ENCODE data around the gene CX3CL1.

CX3CL1 gene

DNA sequence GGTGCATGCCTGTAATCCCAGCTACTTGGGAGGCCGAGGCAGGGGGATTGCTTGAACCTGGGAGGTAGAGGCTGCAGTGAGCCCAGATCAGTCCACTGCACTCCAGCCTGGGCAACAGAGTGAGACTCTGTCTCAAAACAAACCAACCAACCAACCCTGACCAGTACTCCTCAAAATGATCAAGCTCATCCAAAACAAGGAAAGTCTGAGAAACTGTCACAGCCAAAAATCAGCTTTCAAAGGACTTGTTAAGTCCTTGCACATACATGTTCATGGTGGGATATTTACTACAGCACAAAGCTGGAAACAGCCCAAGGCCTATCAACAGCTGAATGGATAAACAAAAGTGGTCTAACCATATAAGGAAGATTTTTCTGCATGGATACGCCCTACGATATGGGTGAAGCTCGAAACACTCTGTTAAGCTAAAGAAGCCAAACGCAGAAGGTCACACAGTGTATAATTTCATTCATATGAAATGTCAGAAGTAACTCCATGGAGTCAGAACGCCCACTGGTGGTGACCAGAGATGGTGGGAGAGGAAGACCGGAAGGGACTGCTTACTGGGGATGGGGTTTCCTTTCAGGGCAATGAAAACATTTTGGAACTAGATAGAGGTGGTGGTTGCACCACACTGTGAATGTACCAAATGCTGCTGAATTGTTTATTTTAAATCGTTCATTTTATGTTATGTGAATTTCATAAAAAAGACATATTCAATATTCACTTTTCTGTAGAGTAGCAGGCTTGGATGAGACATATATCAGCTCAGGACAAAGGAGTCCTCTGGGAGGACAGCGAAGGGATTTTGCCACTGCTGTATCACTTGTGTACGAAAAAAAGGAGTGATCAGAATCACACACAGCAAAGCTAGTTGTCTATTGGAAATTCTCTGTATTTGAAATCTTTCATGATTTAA is 50.0 kb downstream of the CX3CL1 start:
- Histone ChIP-seq H3K36me3 (ENCODE audit: insufficient read depth, low read length) (no peaks in the 10 kb centered on the region; the same call in 1 of the 2 replicates), H3K9me3 (ENCODE audit: insufficient read depth, low read depth, low read length) (no peaks in the 10 kb centered on the region), H3F3A (ENCODE audit: low read depth) (no peaks in the 10 kb centered on the region), H2AFZ (ENCODE audit: low read length) (no peak overlapping the region), H3K9ac (ENCODE audit: low read depth, low read length, poor library complexity, severe bottlenecking) (no peak overlapping the region), H3K4me3 (ENCODE audit: low read length, poor library complexity, severe bottlenecking) (no peak overlapping the region), H3K4me1 (ENCODE audit: insufficient read depth, low read length, poor library complexity, severe bottlenecking) (peaks cover 9% of the 10 kb centered on the region), H3K27me3 (ENCODE audit: insufficient read depth, low read length, poor library complexity, severe bottlenecking) (no peaks in the 10 kb centered on the region), H3K79me2 (ENCODE audit: insufficient read depth, low read length) (no peaks in the 10 kb centered on the region), H4K20me1 (ENCODE audit: insufficient read depth, low read length, poor library complexity, severe bottlenecking) (no peaks in the 10 kb centered on the region), H3K4me2 (ENCODE audit: low read depth, low read length, poor library complexity, severe bottlenecking) (no peak overlapping the region), H3K9me2 (replicated peaks; ENCODE audit: low read depth, low read length) (no peaks in the 10 kb centered on the region)
- no peak for TF ChIP-seq EZH2phosphoT487 (IDR thresholded peaks at IDR 0.05; ENCODE audit: borderline replicate concordance)
- TF ChIP-seq, protein P1, sequence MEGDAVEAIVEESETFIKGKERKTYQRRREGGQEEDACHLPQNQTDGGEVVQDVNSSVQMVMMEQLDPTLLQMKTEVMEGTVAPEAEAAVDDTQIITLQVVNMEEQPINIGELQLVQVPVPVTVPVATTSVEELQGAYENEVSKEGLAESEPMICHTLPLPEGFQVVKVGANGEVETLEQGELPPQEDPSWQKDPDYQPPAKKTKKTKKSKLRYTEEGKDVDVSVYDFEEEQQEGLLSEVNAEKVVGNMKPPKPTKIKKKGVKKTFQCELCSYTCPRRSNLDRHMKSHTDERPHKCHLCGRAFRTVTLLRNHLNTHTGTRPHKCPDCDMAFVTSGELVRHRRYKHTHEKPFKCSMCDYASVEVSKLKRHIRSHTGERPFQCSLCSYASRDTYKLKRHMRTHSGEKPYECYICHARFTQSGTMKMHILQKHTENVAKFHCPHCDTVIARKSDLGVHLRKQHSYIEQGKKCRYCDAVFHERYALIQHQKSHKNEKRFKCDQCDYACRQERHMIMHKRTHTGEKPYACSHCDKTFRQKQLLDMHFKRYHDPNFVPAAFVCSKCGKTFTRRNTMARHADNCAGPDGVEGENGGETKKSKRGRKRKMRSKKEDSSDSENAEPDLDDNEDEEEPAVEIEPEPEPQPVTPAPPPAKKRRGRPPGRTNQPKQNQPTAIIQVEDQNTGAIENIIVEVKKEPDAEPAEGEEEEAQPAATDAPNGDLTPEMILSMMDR (conservative IDR thresholded peaks at IDR 0.05; ENCODE audit: low read length): peak; percentile 68

GRCh38 chr16:57423152-57423551 is 50.9 kb downstream of the CX3CL1 start:
- H4K20me1 ChIP-seq (ENCODE audit: insufficient read depth, low read length, poor library complexity, severe bottlenecking): no peaks in the 10 kb centered on the region
- H3F3A ChIP-seq (ENCODE audit: low read depth): no peaks in the 10 kb centered on the region
- no peaks in the 10 kb centered on the region for H3K9me2 ChIP-seq (replicated peaks; ENCODE audit: low read depth, low read length)
- no peaks in the 10 kb centered on the region for H3K79me2 ChIP-seq (ENCODE audit: insufficient read depth, low read length)
- no peak overlapping the region for H3K4me3 ChIP-seq (ENCODE audit: low read length, poor library complexity, severe bottlenecking)
- H2AFZ ChIP-seq (ENCODE audit: low read length): no peak overlapping the region
- TF ChIP-seq, protein P1 (conservative IDR thresholded peaks at IDR 0.05; ENCODE audit: low read length): no peak
- no peak for TF ChIP-seq EZH2phosphoT487 (IDR thresholded peaks at IDR 0.05; ENCODE audit: borderline replicate concordance)
- H3K36me3 ChIP-seq (ENCODE audit: insufficient read depth, low read length): peaks cover 7% of the 10 kb centered on the region; the same call in 1 of the 2 replicates
- no peaks in the 10 kb centered on the region for H3K27me3 ChIP-seq (ENCODE audit: insufficient read depth, low read length, poor library complexity, severe bottlenecking)
- peaks cover 8% of the 10 kb centered on the region for H3K4me1 ChIP-seq (ENCODE audit: insufficient read depth, low read length, poor library complexity, severe bottlenecking)
- H3K9me3 ChIP-seq (ENCODE audit: insufficient read depth, low read depth, low read length): no peaks in the 10 kb centered on the region
- no peak overlapping the region for H3K9ac ChIP-seq (ENCODE audit: low read depth, low read length, poor library complexity, severe bottlenecking)
- H3K4me2 ChIP-seq (ENCODE audit: low read depth, low read length, poor library complexity, severe bottlenecking): no peak overlapping the region

GRCh38 chr16:57424583-57424982 is 52.3 kb downstream of the CX3CL1 start:
- no peak overlapping the region for H3K4me2 ChIP-seq (ENCODE audit: low read depth, low read length, poor library complexity, severe bottlenecking)
- H3F3A ChIP-seq (ENCODE audit: low read depth): no peaks in the 10 kb centered on the region
- H2AFZ ChIP-seq (ENCODE audit: low read length): no peak overlapping the region
- H3K9me3 ChIP-seq (ENCODE audit: insufficient read depth, low read depth, low read length): no peaks in the 10 kb centered on the region
- H3K4me1 ChIP-seq (ENCODE audit: insufficient read depth, low read length, poor library complexity, severe bottlenecking): no peaks in the 10 kb centered on the region
- no peak overlapping the region for H3K4me3 ChIP-seq (ENCODE audit: low read length, poor library complexity, severe bottlenecking)
- H3K9me2 ChIP-seq (replicated peaks; ENCODE audit: low read depth, low read length): no peaks in the 10 kb centered on the region
- H3K9ac ChIP-seq (ENCODE audit: low read depth, low read length, poor library complexity, severe bottlenecking): no peak overlapping the region
- H3K79me2 ChIP-seq (ENCODE audit: insufficient read depth, low read length): no peaks in the 10 kb centered on the region
- no peaks in the 10 kb centered on the region for H3K27me3 ChIP-seq (ENCODE audit: insufficient read depth, low read length, poor library complexity, severe bottlenecking)
- TF ChIP-seq, protein P1 (conservative IDR thresholded peaks at IDR 0.05; ENCODE audit: low read length): no peak
- no peak for TF ChIP-seq EZH2phosphoT487 (IDR thresholded peaks at IDR 0.05; ENCODE audit: borderline replicate concordance)
- H3K36me3 ChIP-seq (ENCODE audit: insufficient read depth, low read length): peaks cover 19% of the 10 kb centered on the region; the same call in 1 of the 2 replicates
- H4K20me1 ChIP-seq (ENCODE audit: insufficient read depth, low read length, poor library complexity, severe bottlenecking): no peaks in the 10 kb centered on the region

Data from Loucy (cell line).